Inferior parietal cortex (tissue), 1 donor: Measurements from ENCODE around the gene TSTD2.
"Not testable (repeated sequence)": the region's sequence is repeated elsewhere in the genome, so short reads cannot be mapped to it uniquely, and the experiment has no call there.

ENCODE experiments used
- DNase-seq: peaks from one replicate; pipeline ENCODE4 v3.0.0-alpha.2; 2016; ENCODE audit errors: extremely low spot score

The TSTD2 gene

DNA sequence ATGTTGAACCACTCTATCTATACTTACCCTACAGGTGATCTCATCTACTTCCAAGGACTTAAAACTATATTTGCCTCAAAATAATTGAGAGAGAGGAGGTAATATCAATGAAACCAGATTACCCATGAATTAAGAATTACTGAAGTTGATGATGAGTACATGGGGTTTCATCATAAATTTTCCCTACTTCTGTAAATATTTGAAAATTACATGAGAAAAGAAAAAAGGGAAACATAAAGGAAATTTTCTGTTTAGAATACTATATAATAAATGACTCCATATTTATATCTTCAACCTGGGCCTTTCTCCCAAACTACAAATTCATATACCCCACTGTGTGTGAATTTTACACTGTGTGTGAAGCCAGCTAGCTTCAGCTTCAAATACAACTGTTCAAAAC, 2.6 kb downstream of the TSTD2 start:
- no peak for DNase-seq

DNA sequence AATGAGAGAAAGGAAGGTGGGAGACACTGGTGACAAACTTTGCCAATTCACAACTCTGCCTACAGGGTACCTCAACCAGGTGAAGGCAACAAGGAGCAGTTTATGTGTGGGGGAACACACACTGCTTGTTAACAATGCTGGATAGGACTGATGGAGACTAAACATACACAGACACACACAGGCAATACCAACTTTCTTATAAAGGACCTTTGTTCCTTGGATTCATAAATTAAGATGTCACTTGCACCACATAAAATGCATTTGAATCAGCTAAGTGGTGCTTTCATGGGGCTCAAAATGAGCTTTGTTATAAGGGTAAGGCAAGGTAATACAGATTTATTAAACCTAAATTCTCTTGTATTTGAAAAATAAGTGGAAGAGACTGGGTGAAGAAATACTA, 4.0 kb downstream of the TSTD2 start:
- no peak for DNase-seq

DNA sequence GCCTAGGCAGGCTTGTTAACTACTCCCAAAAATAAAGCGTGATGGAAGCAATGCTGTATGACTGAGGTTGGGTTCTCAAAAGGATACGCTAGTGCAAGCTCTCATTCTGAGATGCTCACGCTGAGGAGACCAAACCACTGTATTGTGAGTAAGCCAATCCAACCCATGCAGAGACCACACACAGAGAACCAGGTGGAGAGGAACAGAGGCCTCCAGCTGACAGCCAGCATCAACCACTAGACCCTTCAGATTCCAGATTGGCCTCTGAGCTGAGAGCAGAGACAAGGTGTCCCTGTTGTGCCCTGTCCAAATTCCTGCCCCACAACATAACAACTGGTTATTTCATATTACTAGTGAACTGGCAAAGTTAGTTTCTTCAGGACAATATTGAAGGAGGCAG, 4.5 kb downstream of the TSTD2 start:
- DNase-seq: no peak

DNA sequence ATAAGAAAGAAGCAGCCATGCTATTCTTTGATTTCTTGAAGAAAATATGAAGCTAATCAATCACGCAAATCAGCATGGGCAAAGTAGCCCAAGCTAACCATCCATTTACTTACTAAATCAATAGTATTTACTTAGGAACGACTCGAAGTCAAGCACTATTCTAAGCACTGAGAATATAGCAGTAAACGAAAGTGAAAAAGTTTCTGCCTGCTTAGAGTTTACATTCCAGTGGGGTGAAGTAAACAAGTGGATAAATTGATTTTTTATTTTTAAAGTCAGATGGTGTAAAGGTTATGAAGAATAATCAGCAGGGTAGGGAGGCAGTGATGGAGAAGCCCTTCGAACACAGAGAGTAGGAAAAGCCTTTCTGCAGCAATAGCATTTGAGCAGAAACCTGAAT, 5.5 kb downstream of the TSTD2 start:
- no peak for DNase-seq

DNA sequence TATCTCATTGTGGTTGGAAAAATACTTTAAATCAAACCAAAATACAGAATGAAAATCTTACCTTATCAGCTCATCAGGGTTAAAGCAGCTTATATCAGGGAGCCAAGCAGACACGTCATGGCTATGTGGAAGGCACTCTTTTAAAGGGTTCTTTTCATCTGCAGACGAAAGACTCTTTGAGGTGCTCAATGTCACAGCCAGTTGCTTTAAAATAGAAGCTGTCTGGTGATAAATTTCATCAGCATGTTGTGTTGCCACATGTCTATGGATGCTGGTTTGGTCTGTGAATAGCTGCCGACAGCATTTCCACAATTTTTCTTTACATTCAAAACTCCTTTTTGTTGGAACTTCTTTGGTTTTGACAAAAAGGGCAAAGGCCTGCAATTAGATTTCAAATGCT, 7.5 kb downstream of the TSTD2 start:
- no peak for DNase-seq

DNA sequence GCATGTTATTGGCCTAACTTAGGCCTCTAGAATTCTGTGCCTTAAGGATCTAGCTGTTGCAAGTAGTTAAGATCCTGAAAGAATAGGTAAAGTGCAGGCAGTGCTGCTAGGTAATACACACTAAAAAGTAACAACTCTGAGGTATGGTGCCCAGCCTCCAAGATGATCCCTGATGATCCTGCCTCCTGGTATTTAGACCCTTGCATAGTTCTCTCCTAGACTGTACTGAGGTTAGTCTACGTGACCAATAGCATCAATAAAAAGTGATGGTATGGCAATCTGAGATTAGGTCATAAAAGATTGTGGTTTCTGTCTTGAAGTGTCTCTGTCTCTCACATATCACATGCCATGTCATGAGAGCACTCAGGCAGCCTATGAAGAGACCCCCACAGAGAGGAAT, 9.2 kb downstream of the TSTD2 start:
- DNase-seq: no peak

DNA sequence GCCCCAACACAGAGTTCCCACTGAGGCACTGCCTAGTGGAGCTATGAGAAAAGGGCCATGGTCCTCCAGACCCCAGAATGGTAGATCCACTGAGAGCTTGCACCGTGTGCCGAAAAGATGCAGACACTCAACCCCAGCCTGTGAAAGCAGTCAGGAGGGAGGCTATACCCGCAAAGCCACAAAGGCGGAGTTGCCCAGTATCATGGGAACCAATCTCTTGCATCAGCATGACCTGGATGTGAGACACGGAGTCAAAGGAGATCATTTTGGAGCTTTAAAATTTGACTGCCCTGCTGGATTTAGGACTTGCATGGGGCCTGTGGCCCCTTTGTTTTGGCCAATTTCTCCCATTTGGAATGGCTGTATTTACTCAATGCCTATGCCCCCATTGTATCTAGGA, 10.7 kb downstream of the TSTD2 start:
- DNase-seq: not testable (repeated sequence)

DNA sequence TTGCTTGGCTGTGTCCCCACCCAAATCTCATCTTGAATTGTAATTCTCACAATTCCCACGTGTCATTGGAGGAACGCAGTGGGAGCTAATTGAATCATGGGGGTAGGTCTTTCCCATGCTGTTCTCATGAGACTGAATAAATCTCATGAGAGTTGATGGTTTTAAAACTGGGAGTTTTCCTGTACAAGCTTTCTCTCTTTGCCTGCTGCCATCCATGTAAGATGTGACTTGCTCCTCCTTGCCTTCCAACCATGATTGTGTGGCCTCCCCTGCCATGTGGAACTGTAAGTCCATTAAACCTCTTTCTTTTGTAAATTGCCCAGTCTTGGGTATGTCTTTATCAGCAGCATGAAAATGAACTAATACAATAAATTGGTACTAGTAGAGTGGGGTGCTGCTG, 13.1 kb downstream of the TSTD2 start:
- DNase-seq: not testable (repeated sequence)

DNA sequence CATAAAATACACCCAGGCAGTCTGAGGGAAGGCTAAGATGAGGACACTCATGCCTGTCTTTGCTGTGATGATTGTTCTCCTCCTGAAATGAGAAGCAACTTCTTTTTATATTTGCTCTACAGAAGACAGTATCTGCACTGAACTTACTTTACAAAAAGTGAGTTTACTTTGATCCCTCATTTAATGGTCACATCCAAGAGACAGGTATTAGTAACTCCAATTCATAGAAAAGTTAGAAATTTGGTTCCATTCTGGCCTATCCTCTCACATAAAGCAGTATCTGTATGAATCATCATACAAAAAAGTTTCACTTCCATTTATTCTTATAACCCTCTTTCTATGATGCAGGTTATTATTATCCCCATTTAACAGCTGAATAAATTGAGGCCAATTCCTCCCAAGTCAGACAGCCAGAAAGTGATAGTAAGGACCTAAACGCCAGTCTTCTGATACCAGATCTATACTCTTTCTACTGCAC, 15.2 kb downstream of the TSTD2 start:
- no peak for DNase-seq

DNA sequence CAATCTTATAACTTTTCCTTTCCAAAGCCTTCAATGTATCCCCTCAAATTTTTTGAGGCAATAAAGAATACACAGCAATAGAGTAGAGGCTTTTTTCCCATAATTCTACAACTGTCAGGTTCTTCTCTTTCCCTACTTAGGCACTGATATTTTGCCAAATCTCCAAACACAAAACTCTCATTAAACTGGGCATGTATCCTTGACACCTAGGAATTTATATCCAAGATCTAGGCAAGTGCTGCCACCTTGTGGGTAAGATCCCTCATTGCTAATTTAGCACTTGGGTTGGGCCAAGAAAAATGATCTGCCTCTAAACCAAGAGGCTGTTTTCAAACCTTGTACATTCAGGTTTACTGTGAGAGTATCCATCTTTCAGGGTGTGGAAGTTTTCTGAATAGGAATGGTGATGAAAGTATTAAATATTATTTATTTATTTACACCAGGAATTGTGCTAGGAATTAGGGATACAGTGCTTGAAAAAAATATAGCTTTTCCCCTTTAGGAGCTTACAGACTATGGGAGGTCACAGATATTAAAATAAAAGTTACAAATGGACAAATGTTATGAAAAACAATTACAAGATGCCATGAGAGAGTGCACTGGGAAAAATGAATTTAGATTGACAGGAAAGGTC, 17.6 kb downstream of the TSTD2 start:
- peak; percentile 93 for DNase-seq

DNA sequence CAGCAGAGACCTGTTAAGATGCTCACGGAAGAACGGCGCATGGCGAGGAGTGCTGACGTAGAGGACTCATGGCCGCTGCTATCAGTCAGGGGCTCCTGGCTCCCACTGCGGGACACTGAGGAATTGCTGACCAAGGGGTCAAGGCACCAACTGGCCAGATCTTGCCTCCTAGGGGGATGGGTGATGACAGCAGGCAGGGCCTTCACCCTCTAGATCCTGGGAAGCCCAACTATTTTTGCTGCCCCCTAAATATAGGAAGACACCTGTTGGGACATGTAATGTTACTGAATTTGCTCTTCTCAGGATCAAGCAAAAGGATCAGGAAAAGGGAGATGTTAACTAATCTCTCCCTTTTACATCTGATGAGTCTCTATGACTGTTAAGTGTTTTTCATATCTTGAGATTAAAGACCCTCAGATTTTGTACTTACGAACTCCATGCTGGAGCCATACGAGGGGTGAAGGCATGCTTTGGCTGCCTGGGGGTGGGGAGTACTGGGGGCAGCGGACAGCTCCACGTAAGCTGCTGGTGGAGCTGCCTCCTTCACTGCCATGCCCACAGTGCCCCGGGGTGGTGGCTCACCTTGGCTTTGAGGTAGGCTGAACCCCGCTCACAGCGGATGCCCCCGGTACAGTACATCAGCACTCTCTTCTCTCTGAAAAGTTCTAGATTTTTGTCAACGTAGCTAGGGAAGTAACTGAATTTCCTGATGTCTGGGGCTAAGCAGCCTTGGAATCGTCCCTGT, 28.1 kb downstream of the TSTD2 start:
- no peak for DNase-seq

DNA sequence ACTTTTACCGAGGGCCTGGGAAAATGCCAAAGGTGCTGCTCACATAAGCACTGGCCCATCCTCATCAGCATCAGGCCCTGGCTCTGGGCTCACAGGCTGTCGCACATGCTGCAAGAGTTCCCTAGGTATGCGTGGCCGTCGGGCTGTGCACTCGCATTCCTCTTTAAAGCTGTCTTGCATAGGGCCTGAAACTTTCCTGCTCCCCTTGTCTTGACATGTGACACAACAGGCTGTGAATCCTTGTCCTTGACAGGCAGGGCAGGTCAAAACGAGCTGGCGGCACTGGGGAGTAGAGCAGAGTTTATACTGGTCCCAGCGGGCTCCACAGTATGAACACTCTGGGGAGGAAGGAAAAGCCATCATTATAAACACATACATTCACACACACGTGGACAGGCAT, 30.7 kb downstream of the TSTD2 start:
- no peak for DNase-seq

DNA sequence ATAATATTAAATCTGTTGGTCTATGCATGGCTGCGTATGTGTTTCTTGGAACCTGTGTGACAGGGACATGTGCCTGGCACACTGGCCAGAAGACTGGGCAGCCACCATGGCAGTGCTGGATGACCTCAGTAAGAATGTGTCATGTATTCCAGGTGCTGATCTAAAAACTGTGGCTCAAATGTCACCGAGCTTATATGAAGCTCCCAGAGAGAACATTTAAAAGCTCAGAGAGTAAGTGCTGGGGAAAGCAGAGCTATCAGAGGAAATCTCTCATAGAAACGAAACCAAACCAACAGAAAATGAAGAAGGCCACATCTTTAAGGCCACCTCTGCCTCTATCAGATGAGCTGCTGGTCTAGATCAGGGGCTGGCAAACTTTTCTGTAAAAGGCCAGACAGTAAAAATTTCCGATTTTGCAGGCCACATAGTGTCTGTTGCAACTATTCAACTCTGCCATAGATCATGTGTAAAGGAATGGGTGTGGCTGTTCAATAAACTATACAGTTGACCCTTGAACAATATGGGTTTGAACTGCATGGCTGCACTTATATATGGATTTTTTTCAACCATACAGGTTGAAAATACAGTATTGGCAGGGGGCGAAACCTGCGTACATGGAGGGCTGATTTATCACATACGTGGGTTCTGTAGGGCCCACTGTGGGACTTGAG, 31.8 kb downstream of the TSTD2 start:
- DNase-seq: no peak

DNA sequence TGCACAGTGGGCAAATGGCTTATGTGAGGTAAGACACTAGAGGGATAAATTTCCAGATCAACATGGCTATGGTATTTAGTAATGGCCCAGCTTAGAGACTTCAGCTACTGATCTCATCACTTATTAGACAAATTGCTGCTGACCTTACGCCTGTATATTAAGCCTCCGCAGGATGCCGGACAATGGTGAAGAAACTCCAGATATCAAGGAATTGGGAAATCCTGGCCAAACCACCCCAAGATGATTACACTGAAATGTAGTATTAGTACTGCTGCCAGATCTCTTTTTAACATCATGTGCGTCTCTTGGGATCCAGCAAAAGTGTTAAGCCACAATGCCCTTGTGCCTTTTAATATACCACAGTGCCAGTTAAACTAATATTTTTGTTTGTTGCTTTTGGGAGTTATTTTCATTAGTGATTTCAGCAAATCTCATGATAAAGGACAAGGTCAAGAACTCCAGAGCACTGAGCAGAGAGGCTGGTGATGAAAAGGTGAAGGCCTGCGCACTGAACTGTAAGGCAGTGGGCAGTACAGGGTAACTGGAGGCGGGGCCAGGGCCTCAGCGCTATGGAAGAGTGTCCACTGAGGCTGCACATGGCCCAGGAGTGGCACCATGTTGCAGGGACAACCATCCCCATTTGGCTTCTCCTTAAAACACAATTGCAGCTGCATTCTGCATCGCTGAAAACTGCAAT, 32.5 kb downstream of the TSTD2 start:
- DNase-seq: no peak

DNA sequence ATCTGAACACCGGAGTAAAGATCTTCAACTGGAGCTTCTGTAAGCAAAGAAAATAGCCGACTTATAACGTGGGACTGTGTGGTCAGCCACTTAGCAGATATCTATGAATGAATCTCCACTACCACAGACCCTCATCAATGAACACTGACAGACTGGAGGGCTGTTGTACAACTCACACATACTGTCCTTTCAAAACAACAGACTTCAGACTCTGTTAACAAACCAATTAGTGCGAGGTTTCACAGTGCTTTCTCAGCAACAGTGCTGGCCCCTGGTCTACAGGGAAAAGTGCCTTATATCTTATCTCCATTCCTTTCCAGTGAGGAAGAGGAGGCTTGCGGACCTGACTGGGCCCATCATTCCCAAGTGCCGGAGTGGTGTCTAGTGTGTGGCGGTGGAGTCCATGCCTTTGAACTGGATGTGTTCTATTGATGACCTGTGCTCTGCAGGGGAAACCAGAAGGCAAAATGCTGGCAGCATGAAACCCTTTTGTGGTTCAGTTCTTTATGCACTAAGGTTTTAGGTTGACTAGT, 33.8 kb downstream of the TSTD2 start:
- no peak for DNase-seq

DNA sequence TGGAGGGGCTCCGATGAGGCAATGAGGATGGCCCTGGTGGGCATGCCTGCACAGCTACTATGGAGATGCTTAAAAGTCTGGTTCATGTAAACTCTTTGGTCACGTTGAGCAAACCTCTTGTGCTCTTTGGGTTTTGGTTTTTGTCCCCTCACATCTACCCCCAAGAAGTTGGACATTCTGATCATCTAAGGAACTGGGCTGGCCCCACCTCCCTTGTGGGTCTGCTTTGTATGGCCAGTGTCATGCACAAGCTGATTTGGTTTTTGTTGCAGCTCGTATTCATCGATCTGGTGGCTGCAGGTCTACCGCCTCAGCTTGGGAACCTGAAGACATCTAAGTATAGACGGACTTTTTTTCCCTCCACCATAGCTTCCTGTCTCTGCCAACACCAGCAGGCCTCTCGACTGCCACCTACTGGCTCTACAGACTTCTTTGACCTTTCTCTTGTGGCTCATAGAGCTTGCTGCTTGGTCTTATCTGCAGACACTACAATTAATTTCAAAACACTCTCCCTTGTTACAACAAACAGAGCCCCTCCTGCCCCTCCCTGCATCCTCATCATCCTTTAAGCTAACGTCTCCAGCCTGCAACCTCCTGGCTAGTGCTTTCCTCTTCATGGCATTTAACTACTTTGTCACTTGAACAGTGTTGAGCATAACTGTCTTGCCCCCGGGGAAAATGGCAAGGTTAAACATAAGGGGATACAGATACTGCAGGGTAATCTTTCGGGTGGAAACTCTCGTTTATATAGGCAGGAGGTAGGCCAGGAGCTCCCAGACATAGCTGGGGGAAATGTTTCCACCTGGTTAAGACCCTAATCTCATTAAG, 34.5 kb downstream of the TSTD2 start:
- peak; percentile 88 for DNase-seq

DNA sequence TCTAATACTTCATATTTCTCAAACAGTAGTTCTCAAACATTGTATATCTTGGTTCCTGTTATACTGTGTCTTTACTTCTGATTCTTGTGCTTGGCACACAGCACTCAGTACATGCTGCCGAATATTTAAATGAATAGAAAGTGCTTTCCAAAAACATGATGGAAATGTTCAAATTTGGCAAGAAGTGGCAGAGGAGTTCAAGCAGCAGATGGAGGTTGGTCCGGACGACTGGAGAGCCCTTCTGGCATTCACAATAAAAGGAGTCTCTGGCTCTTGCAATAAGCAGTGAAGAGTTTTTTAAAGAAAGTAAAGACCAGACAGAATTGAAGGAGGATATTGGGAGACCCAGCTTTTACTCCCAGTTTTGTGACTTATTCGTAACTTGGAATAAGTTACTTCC, 36.3 kb downstream of the TSTD2 start:
- peak; percentile 35 for DNase-seq

DNA sequence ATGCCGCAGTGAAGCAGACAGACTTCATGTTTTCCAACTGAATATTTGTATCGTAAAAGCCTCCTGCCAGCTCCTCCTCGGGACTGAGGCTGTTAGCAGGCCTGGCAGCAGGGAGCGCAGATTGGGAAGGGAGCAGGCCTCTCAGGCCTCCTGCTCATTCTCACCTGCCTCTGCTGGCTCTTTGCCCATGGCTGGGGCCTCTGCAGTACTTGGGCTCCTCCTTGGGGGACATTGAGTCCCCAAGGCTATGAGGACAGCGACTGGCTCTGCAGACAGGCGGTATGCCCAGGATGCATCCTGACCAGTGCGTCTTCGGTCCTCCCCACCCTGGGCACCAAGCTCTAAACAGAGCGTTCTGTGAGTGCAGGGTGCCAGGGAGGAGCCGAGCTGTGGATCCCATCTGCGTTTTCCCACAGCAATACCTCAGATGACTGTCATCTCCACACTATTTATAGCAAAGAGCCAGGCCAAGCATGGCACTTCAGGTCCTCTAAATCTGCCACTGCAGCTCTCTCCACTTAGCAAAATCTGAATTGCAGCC, 38.7 kb downstream of the TSTD2 start:
- DNase-seq: peak; percentile 25

DNA sequence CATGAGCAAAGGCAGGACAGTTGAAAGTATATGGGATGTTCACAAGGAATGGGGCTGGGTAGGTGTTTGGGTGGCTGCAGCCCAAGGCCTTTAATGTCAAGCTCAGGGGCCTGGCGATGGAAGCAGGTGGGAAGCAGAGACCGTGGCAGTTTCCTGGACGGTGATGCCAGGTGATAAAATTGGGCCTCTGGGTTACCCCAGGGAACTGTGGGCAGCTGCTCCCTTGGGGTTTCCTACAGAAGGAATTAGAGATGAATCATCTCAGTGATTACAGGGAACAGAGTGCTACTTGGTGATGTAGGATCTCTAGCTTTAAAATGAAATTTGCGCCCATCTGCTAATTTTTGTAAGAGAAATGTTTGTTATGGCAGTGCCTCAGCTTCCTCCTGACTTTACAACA, 39.2 kb downstream of the TSTD2 start:
- peak; percentile 29 for DNase-seq

DNA sequence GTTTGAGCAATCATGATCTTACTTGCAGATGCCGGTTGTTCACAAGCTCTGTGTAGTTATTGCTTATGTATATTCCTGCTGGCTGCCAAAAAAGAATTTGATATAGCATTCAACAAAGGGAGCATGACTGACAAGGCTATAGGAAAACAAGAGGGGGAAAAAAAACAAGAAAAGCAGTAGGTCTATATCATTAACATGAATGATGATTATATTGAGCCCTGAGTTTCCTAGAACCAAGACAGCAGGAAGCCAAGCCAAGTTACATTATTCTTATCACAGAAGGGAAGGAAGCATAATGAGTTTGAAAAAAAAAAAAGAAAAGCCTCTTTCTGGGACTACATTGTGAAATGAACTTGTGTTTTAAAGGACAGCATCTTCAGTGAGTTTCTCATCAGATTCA, 41.0 kb downstream of the TSTD2 start:
- no peak for DNase-seq

DNA sequence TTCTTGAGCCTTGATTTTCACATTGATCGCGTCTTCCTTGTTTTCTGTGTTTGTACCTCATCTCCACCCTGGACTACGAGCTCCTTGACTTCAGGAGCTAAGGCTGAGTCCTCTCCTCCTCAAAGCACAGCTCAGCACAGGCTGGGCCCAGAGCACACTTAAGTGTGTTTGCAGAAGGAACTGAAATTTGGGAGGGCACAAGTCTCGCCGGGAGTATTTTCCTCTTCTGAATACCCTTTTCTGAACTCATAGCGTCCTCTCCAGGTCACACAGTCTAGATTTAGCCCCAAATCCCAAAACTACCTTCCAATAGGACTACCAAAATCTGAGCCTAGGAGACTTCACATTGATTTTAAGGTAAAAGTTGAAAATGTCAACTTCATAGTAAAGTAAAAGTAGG, 41.6 kb downstream of the TSTD2 start:
- no peak for DNase-seq
